Measurements from ENCODE around the gene GPATCH8.
"Not testable (repeated sequence)": the region's sequence is repeated elsewhere in the genome, so short reads cannot be mapped to it uniquely, and the experiment has no call there.

Gene GPATCH8

DNA sequence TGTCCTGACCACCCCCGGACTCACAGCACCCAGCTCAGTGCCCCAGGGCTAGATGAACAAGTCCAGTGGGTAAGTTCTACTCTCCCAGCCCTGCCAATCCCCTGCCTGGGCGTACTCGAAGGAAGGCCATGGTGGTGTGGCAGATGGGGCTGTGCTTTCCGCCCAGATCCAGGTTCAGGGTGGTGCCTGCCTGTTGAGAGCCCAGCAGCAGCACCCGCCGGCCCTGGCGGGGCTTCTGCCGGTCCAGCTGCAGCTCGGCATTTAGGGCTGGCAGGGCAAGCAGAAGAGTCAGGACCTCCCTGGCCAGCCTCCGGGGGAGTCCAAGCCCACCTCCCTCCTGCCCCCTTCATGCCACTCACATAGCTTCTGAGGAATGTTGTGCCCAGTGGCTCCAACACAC lies 123.3 kb downstream of the GPATCH8 start:
- in situ Hi-C loops (cut with MboI; ENCODE audit: low sequenced_read_pairs), result no loop called here

- in situ Hi-C loops (cut with MboI; ENCODE audit: low sequenced_read_pairs), result no loop called here
These were observed 125.0 kb downstream of the GPATCH8 start for GRCh38 chr17:44378171-44378705.

DNA sequence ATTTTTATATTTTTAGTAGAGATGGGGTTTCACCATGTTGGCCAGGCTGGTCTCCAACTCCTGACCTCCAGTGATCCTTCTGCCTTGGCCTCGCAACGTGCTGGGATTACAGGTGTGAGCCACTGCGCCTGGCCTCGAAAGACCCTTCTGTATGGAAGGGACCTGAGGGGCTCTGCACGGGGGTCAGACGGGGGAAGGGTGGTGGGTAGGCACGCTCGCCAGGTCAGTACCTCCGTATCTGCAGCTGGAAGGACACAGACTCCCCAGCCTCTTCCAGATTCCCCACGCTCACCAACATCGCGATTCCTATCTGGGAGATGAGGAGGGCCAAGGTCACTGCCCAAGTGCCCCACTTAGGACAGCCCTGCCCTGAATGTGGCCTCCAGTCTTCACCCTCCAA lies 126.4 kb downstream of the GPATCH8 start:
- in situ Hi-C loops (cut with MboI; ENCODE audit: low sequenced_read_pairs), result no loop called here

DNA sequence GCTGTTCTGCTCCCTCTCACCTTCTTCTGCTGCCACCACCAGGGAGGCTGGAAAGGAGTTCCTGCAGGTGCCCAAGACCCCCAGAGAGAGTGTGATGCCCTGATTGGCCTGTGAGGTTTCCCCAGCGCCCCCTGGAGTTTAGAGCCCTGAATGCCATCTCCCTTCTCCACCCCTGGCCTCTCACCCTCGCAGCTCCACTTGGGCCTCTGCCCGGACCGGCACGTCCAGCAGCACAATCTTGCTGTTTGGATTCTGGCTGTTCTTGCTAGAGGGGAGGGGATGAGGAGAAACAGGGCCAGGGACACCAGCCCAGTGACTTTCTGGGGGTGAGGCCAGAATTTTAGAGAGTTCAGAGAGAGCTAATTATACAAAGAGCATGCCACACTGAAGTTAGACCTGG lies 127.1 kb downstream of the GPATCH8 start:
- in situ Hi-C loops (cut with MboI; ENCODE audit: low sequenced_read_pairs), result no loop called here

GRCh38 chr17:44375196-44376017 lies 127.8 kb downstream of the GPATCH8 start:
- in situ Hi-C loops (cut with MboI; ENCODE audit: low sequenced_read_pairs), result no loop called here

DNA sequence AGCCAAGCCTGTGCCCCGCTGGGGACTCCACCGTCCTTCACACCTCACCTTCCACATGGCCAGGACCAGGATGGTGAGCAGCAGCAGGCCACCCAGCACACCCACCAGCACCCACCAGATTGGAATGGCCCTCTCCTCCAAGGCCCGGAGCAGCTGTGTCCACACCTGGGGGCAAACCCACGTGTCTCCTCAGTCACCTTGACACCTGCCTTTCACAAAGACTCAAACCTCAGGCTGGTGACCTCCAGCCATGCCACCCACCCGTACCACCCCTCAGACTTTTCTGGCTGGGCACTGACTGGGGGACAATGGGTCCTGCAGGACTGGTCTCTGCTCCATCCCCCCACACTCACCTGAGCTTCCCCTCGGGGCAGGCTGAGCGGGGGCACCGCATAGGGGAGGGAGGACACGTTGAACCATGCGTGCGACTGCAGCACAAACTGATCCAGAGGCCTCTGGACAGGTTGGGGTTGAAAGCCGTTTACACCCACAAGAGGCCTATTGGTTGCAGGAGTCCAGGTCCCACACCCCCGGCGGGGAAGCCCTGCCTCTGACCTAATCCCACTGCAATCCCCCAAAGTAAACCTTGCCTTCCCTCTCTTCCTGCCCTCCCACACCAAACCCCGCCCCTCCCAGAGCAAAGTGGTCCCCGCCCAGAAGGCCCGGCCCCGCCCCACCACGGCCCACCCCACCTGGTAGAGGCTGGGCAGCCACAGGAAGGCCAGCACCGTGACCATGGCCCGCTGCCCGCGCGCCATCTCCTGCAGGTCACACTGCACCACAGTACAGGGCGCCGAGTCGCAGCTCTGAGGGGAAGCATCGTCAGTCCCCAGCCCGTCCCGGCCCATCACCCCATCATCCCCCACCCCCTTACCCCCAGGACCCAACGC lies 128.7 kb downstream of the GPATCH8 start:
- in situ Hi-C loops (cut with MboI; ENCODE audit: low sequenced_read_pairs), result no loop called here

- in situ Hi-C loops (cut with MboI; ENCODE audit: low sequenced_read_pairs), result no loop called here
These were observed 131.2 kb downstream of the GPATCH8 start for GRCh38 chr17:44372036-44372435.

GRCh38 chr17:44369414-44370023 lies 133.7 kb downstream of the GPATCH8 start:
- in situ Hi-C loops (cut with MboI; ENCODE audit: low sequenced_read_pairs), result not testable (repeated sequence)

GRCh38 chr17:44368391-44369243 lies 134.6 kb downstream of the GPATCH8 start:
- in situ Hi-C loops (cut with MboI; ENCODE audit: low sequenced_read_pairs), result not testable (repeated sequence)

DNA sequence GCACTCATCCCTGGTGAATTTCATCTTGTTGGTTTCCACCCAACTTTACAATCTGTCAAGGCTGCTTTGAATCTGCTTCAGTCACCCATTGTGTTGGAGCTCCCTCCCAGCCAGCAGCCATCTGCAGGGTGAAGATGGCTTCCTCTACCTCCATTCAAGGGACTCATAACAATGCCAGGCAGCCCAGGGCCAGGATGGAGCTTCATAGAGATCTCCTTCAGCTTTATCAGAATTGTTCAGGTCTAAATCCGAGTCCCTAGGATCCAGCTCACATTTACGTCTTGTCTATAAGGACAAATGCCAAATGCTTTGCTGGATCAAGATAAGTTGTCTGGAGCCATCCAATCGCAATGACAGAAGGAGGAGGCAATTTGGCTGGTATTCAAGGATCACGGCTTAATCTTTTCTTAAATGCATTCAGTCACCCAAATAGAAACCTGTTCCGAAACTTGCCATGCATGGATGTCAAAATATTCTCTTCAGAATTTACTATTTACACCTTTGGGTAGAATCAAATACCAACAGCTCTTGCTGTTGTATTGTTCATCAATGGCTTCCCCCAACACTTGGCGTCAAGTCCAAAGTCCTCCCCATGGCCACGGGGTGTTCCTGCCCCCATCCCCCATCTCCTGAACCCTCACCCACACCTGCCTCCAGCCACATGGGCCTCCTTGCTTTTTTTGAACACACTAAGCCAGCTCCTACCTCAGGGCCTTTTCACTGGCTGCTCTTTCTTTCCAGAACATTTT lies 135.8 kb downstream of the GPATCH8 start:
- in situ Hi-C loops (cut with MboI; ENCODE audit: low sequenced_read_pairs), result no loop called here

- in situ Hi-C loops (cut with MboI; ENCODE audit: low sequenced_read_pairs), result not testable (repeated sequence)
These were observed 138.2 kb downstream of the GPATCH8 start for GRCh38 chr17:44365051-44365450.

DNA sequence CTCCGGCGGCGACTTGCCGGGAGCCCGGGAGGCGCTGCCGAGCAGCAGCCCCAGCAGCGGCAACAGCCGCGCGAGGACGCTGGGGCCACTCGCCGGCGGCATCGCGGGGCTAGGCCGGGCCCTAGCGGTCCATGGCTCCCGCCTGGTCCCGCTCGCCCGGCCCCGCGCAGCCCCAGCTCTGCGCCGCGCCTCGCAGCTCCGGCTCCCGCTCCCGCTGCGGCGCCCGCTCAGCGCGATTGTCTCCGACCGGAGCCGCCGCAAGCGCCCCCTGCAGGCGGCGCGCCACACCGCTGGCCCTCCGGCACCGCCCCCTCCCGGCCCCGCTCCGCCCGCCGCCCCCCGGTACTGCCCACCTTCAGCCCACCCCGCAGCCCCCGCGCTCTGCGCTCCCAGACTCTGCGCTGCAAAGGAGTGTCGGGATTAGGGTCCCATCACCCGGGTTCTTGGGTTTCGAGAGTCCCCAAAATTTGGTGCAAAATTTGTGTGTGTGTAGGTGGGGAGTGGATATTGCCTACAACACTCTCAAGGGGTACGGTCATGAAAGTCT lies 139.5 kb downstream of the GPATCH8 start, which contains the start of gene FAM171A2:
Gene FAM171A2, minus strand, starts transcription at position 241 of the 547 bp plus-strand sequence. Its CDS starts 139 bp downstream, at position 102.
- in situ Hi-C loops (cut with MboI; ENCODE audit: low sequenced_read_pairs), result no loop called here

DNA sequence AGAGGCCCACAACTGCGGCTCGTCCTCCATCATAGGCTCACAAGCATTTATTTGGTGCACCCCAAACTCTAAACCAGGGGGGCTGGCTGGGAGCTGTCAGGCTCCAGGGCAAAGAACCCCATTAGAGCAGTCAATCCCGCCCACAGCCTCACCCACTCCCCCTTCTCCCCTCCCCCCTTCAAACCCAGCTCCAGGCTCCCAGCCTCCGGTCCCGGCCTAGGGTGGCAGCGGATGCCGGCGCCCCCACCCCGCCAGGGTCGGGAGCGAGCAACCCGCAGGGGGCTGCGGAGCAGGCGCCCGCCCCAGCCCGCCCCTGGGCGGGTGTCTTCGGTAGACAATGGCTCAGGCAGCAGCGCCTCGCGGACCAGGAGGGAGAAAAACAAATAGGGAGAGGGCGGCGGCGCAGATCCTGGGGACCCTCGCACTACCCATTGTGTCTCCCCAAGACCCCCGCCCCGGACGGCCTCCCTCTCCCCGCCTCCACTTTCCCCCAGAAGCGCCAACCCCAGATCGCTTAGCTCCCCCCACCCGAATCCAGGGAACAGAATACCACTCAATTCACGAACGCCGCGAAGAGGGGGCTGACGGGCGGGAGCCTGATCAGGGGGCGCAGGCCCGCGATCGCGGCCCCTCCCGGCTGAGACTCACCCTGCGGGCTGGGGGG lies 140.1 kb downstream of the GPATCH8 start:
- in situ Hi-C loops (cut with MboI; ENCODE audit: low sequenced_read_pairs), result no loop called here

DNA sequence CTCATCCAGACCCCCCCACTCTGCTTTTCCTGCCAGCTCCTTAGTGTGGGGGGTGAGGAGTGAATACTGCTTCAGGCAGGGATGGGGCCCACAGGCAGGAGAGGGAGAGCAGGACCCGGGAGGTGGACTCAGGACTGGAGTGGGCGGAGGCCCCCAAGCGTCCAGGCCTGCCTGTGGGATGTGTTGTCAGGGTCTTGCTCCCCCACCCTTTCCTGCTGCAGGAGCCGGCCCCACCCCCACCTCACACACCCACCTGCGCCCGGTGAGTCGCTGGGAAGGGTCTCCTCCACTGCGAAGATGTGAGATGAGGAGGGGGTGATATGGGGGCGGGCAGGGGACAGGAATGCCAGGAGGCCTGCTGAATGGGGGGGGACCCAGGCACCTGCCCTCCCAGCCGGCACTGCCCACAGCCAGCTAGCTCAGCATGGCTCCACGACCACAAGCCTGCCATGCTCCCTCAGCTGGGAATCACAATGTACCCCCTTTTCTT lies 140.7 kb downstream of the GPATCH8 start:
- in situ Hi-C loops (cut with MboI; ENCODE audit: low sequenced_read_pairs), result no loop called here

- in situ Hi-C loops (cut with MboI; ENCODE audit: low sequenced_read_pairs), result no loop called here
These were observed 141.6 kb downstream of the GPATCH8 start for GRCh38 chr17:44361292-44362260.

- in situ Hi-C loops (cut with MboI; ENCODE audit: low sequenced_read_pairs), result no loop called here
These were observed 142.4 kb downstream of the GPATCH8 start for GRCh38 chr17:44360826-44361225.

- in situ Hi-C loops (cut with MboI; ENCODE audit: low sequenced_read_pairs), result no loop called here
These were observed 143.1 kb downstream of the GPATCH8 start for GRCh38 chr17:44360144-44360533.
